KMS-11 (cell line): Measurements from ENCODE around the gene ADAMTS10.
"Not testable (repeated sequence)": the region's sequence is repeated elsewhere in the genome, so short reads cannot be mapped to it uniquely, and the experiment has no call there.

Source experiments
- H2AFZ ChIP-seq: fragments of 200-600 bp; sonication (generic); 2 replicates; pipeline ENCODE4 v1.6.1; 2016; ENCODE audit warnings: antibody characterized with exemption, mixed run types, low read depth
- H3K27ac ChIP-seq: fragments of 200-600 bp; sonication (generic); 2 replicates; pipeline ENCODE4 v1.6.1; 2016; ENCODE audit warnings: mild to moderate bottlenecking, mixed run types
- H3K27me3 ChIP-seq: fragments of 200-600 bp; sonication (generic); 2 replicates; pipeline ENCODE4 v1.6.1; 2017; ENCODE audit warnings: mild to moderate bottlenecking, low read depth, mixed run types, moderate library complexity; ENCODE audit not compliant: insufficient read depth
- H3K36me3 ChIP-seq: fragments of 200-600 bp; sonication (generic); 2 replicates; pipeline ENCODE4 v1.6.1; 2017; ENCODE audit warnings: mild to moderate bottlenecking, mixed run types; ENCODE audit not compliant: insufficient read depth
- H3K4me1 ChIP-seq: fragments of 200-600 bp; sonication (generic); 2 replicates; pipeline ENCODE4 v1.6.1; 2016; ENCODE audit warnings: mild to moderate bottlenecking, low read depth, mixed run types; ENCODE audit not compliant: poor library complexity, severe bottlenecking
- H3K4me2 ChIP-seq: fragments of 200-600 bp; sonication (generic); 2 replicates; pipeline ENCODE4 v1.7.0; 2016; ENCODE audit warnings: mild to moderate bottlenecking, mixed run types
- H3K4me3 ChIP-seq: fragments of 200-600 bp; sonication (generic); IDR thresholded peaks from 2 replicates; pipeline ENCODE4 v1.6.1; 2017; ENCODE audit warnings: low read depth, low read length, mixed read lengths; ENCODE audit not compliant: insufficient read depth
- H3K79me2 ChIP-seq: fragments of 200-600 bp; sonication (generic); 2 replicates; pipeline ENCODE4 v1.6.1; 2016; ENCODE audit warnings: low read depth, mixed run types; ENCODE audit not compliant: insufficient read depth
- H3K9ac ChIP-seq: fragments of 200-600 bp; sonication (generic); 2 replicates; pipeline ENCODE4 v1.6.1; 2016; ENCODE audit warnings: mild to moderate bottlenecking, mixed run types
- H4K20me1 ChIP-seq: fragments of 200-600 bp; sonication (generic); 2 replicates; pipeline ENCODE4 v1.6.1; 2016; ENCODE audit warnings: mild to moderate bottlenecking, mixed run types; ENCODE audit not compliant: insufficient read depth
- TF ChIP-seq, protein P1 (sequence below): fragments of 200-600 bp; sonication (generic); conservative IDR thresholded peaks from 2 replicates; pipeline ENCODE4 v1.6.1; 2017; ENCODE audit warnings: low read depth, mild to moderate bottlenecking, antibody characterized with exemption, low read length, moderate library complexity, mixed read lengths

ADAMTS10 gene

DNA sequence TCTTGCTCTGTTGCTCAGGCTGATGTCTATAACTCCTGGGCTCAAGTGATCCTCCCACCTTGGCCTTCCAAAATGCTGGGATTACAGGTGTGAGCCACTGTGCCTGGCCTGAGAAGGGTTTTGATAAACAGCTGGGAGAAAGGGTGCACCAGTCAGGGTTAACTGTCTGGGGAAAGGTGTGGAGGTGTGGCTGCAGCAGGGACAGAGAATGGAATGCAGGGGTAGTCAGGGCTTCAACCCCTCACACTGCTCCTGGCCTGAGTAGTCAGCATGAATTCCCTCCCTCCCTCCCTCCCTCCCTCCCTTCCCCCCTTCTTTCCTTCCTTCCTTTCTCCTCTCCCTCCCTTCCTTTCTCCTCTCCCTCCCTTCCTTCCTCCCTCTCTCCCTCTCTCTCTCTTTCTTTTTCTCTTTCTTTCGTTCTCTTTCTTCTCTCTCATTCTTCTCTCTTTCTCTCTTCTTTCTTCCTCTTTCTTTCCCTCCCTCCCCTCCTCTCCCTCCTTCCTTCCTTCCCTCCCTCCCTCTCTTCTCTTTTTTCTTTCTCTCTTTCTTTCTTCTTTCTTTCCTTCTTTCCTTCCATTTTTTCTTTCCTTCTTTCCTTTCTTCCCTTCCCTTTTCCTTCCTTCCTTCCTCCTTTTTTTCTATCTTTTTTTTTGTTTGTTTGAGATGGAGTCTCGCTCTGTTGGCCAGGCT is 49.3 kb downstream of the ADAMTS10 start:
- Histone ChIP-seq H3K79me2 (no peaks in the 10 kb centered on the region), H2AFZ (no peak overlapping the region), H3K4me2 (no peak overlapping the region), H3K36me3 (no peaks in the 10 kb centered on the region), H3K4me3 (no peak overlapping the region), H3K27me3 (peaks cover 28% of the 10 kb centered on the region), H3K9ac (no peak overlapping the region), H3K4me1 (no peaks in the 10 kb centered on the region), H3K27ac (no peak overlapping the region), H4K20me1 (no peaks in the 10 kb centered on the region)
- TF ChIP-seq, protein P1, sequence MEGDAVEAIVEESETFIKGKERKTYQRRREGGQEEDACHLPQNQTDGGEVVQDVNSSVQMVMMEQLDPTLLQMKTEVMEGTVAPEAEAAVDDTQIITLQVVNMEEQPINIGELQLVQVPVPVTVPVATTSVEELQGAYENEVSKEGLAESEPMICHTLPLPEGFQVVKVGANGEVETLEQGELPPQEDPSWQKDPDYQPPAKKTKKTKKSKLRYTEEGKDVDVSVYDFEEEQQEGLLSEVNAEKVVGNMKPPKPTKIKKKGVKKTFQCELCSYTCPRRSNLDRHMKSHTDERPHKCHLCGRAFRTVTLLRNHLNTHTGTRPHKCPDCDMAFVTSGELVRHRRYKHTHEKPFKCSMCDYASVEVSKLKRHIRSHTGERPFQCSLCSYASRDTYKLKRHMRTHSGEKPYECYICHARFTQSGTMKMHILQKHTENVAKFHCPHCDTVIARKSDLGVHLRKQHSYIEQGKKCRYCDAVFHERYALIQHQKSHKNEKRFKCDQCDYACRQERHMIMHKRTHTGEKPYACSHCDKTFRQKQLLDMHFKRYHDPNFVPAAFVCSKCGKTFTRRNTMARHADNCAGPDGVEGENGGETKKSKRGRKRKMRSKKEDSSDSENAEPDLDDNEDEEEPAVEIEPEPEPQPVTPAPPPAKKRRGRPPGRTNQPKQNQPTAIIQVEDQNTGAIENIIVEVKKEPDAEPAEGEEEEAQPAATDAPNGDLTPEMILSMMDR: no peak

DNA sequence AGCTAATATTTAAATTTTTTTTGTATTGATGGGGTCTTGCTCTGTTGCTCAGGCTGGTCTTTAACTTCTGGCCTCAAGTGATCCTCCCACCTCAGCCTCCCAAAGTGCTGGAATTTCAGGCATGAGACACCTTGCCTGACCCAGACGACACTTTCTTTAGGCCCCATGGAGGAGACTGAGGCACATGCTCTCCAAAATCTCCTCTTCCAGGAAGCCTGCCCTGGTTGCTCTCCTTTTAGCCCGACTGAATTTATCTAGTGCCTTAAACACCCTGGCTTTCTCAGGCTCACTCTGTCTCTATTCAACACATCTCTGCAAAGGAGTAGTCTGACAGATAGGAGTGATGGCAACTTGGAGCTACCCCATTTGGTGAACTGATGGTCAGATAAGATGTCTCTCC is 52.2 kb downstream of the ADAMTS10 start:
- no peak overlapping the region for H3K4me3 ChIP-seq
- H3K79me2 ChIP-seq: no peaks in the 10 kb centered on the region
- no peak overlapping the region for H2AFZ ChIP-seq
- no peak overlapping the region for H3K27ac ChIP-seq
- H3K4me1 ChIP-seq: no peaks in the 10 kb centered on the region
- peaks cover 32% of the 10 kb centered on the region for H3K27me3 ChIP-seq
- H3K4me2 ChIP-seq: no peak overlapping the region
- no peak overlapping the region for H3K9ac ChIP-seq
- no peaks in the 10 kb centered on the region for H4K20me1 ChIP-seq
- no peaks in the 10 kb centered on the region for H3K36me3 ChIP-seq
- TF ChIP-seq, protein P1: no peak

DNA sequence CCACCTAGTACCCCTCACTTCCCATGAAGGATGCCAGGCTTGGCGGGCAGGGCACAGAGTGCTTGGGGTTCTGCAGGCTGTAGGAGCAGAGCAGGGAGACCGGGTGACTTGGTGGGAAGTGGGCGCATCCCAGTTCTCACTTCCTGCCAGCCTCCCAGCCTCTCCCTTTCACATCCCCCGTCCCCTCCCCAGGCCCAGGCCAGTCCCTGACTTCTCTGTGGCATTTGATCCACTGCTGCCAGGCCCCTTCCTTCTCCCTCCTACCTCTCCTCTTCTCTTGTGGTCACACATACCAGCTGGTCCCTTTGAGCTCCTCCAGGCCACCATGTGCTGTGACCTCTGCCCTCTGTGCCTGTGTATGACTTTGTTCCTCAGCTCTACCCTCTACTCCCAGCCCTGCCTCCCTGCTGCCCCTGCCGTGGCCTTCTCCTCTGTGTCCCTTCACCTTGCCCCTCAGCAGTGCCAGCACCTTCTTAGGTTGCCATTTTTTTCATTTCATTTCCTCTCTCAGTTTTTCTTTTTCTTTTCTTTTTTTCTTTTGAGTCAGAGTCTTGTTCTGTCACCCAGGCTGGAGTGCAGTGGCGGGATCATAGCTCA is 52.8 kb downstream of the ADAMTS10 start:
- H3K79me2 ChIP-seq: no peaks in the 10 kb centered on the region
- H3K9ac ChIP-seq: no peak overlapping the region
- no peak overlapping the region for H3K27ac ChIP-seq
- H3K36me3 ChIP-seq: no peaks in the 10 kb centered on the region
- no peaks in the 10 kb centered on the region for H4K20me1 ChIP-seq
- H3K4me2 ChIP-seq: no peak overlapping the region
- H2AFZ ChIP-seq: no peak overlapping the region
- TF ChIP-seq, protein P1: no peak
- no peaks in the 10 kb centered on the region for H3K4me1 ChIP-seq
- H3K4me3 ChIP-seq: no peak overlapping the region
- peaks cover 32% of the 10 kb centered on the region for H3K27me3 ChIP-seq

DNA sequence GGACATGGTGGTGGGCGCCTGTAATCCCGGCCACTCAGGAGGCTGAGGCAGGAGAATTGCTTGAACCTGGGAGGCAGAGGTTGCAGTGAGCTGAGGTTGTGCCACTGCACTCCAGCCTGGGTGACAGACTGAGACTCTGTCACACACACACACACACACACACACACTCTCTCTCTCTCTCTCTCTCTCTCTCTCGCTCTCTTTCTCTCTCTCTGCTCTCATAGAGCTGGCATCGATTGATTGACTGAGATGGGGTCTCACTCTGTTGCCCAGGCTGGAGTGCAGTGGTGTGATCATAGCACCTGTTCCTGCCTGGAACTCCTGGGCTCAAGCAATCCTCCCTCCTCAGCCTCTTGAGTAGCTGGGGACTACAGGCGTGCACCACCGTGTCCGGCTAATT is 56.8 kb downstream of the ADAMTS10 start:
- not testable (repeated sequence) for H4K20me1 ChIP-seq, H3K79me2 ChIP-seq, H3K9ac ChIP-seq, H3K4me1 ChIP-seq, H3K27ac ChIP-seq, H3K4me2 ChIP-seq, H2AFZ ChIP-seq, H3K4me3 ChIP-seq, H3K36me3 ChIP-seq
- H3K27me3 ChIP-seq: peaks cover 37% of the 10 kb centered on the region; the same call in 1 of the 2 replicates

DNA sequence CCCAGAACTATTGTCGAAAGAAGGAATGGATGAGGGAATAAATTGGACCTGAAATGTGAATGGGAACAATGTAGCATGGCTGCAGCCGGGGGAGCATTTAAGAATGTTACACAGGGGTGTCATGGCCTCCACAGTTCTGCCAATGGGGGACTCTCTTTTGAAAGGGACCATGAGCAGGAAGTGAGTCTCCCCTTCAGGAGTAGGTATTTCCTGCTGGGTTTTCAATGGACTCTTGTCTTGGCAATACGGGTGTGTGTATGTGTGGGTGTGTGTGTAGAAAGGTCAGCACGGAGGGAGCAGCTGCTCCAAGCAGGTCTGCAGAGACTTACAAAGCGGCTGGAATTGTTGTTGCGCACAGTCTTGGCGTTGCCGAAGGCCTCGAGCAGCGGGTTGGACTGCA is 57.7 kb downstream of the ADAMTS10 start:
- Histone ChIP-seq H3K9ac (no peak overlapping the region), H3K4me2 (no peak overlapping the region), H3K27ac (no peak overlapping the region), H3K36me3 (no peaks in the 10 kb centered on the region), H2AFZ (peak overlapping the region; percentile 27; the same call in 1 of the 2 replicates), H4K20me1 (no peaks in the 10 kb centered on the region), H3K4me1 (no peaks in the 10 kb centered on the region), H3K79me2 (no peaks in the 10 kb centered on the region), H3K4me3 (no peak overlapping the region), H3K27me3 (peaks cover 34% of the 10 kb centered on the region; the same call in 1 of the 2 replicates)
- TF ChIP-seq, protein P1: no peak
